Spinal cord (tissue), 10 donors: ENCODE measurements around the gene OSBPL2. TPM values are rescaled to one million over a fixed set of nuclear protein-coding genes. Genes with fewer than 3 reads are reported as not detected.
A peak's percentile ranks its signal among the peaks of the same experiment; 100 is the strongest.

ENCODE experiments used
- DNase-seq, 6 donors: peaks; one replicate each; pipeline versions ENCODE4 v3.0.0 to v3.0.0-alpha.2; 2013 to 2015; ENCODE audit warnings: low spot score in 6 of 6, low read depth in 4 of 6
- H3K27ac ChIP-seq: one replicate; pipeline ENCODE4 v1.5.1; 2013; ENCODE audit warnings: low read depth, low read length, control low read depth
- H3K27me3 ChIP-seq: one replicate; pipeline ENCODE4 v1.6.1; 2013; ENCODE audit warnings: low read length; ENCODE audit not compliant: control insufficient read depth, insufficient read depth
- H3K36me3 ChIP-seq: one replicate; pipeline ENCODE4 v1.6.1; 2013; ENCODE audit warnings: low read length; ENCODE audit not compliant: control insufficient read depth, insufficient read depth
- H3K4me1 ChIP-seq: one replicate; pipeline ENCODE4 v1.6.1; 2013; ENCODE audit warnings: low read length; ENCODE audit not compliant: control insufficient read depth, insufficient read depth
- H3K4me3 ChIP-seq: one replicate; pipeline ENCODE4 v1.5.1; 2013; ENCODE audit warnings: low read depth, low read length, control low read depth
- H3K9me3 ChIP-seq: one replicate; pipeline ENCODE4 v1.6.1; 2013; ENCODE audit warnings: low read length; ENCODE audit not compliant: control insufficient read depth, insufficient read depth
- WGBS: methylation state at CpG from one replicate; pipeline ENCODE4 v1.1.5; 2013; ENCODE audit warnings: missing lambda C conversion rate; ENCODE audit not compliant: insufficient coverage; 5-methylcytosine and 5-hydroxymethylcytosine counted together
- polyA plus RNA-seq, 2 donors: library from polyadenylated mRNA; unstranded; fragments of 120-200 nt; gene quantifications; one replicate each; pipeline ENCODE4 v1.2.1, GENCODE V29; 2013; ENCODE audit not compliant: insufficient read length in 2 of 2
- total RNA-seq, 2 donors: library from RNA; depleted of rRNA in 1 of 2; stranded (reverse); fragments of 120-200 nt in 1 of 2; fragments of >200 nt in 1 of 2; gene quantifications; one replicate each; pipeline versions ENCODE4 v1.2.3 to v1.2.4, GENCODE V29; 2013 to 2014
- donor health status: healthy.

Gene OSBPL2
- total and polyA plus RNA-seq, 4 donors, result 37.0 to 52.5 (median 44.0) TPM

DNA sequence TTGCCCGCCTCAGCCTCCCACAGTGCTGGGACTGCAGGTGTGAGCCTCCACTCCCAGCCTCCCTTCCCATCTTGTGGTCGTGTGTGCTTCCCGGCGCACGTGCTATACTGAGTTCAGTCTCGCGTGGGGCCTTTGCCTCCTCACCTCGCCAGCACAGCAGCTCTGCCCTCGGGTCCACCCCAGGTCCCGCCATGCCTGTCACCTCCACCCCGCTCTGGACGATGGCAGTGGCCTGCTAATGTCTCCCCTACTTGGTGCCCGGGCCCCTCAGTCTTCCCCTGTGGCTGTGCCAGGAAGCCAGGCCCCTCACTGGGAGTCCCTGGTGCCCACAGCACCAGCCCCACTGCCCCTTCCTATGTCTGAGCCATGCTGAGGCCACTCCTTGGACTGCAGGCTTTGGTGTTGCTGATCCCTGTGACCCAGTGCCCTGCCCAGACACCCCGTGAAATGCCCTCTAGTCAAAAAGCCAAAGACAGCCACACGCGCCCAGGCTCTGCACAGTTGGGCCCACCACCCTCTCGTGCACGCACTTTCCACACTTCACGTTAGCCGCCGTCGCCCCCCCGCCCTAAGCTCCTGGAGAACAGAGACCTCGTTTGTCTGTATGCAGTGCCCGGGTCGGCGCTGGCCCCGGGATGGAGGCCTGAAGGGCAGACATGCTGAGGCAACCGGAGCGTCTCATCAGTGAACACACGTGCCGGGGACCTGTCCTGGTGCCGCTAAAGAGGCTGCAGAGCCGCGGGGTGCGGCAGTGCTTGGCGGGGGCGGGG lies 32.5 kb upstream of the OSBPL2 start:
- Histone ChIP-seq H3K36me3 (peaks cover 66% of the 10 kb centered on the region), H3K4me1 (peaks cover 15% of the 10 kb centered on the region), H3K9me3 (no peaks in the 10 kb centered on the region), H3K4me3 (no peak overlapping the region), H3K27me3 (no peaks in the 10 kb centered on the region), H3K27ac (no peak overlapping the region)
- WGBS, result 88% methylated on average over 36 of the region's 38 CpGs
- DNase-seq, result no peak

DNA sequence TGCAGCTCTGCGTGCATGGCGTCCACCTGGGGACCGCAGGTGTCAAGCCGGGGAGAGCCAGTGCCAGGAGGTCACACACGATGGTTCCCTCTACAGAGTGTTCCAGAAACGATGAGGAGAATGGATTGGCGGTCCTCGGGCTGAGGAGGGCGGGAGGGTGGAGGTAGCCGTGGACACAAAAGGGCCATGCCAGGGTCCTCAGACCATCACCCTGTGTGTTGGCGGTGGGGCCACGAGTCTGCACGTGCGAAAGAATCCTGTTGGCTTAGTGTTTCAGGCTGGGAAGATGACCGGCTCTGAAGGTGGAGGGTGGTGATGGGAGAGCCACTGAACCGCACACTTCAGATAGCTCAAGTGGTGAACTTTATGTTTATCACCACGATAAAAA lies 31.9 kb upstream of the OSBPL2 start:
- Histone ChIP-seq H3K36me3 (peaks cover 60% of the 10 kb centered on the region), H3K27ac (no peak overlapping the region), H3K4me3 (no peak overlapping the region), H3K27me3 (no peaks in the 10 kb centered on the region), H3K4me1 (peaks cover 21% of the 10 kb centered on the region), H3K9me3 (no peaks in the 10 kb centered on the region)
- no peak for DNase-seq
- WGBS, result 81% methylated on average over 16 of the region's 17 CpGs

DNA sequence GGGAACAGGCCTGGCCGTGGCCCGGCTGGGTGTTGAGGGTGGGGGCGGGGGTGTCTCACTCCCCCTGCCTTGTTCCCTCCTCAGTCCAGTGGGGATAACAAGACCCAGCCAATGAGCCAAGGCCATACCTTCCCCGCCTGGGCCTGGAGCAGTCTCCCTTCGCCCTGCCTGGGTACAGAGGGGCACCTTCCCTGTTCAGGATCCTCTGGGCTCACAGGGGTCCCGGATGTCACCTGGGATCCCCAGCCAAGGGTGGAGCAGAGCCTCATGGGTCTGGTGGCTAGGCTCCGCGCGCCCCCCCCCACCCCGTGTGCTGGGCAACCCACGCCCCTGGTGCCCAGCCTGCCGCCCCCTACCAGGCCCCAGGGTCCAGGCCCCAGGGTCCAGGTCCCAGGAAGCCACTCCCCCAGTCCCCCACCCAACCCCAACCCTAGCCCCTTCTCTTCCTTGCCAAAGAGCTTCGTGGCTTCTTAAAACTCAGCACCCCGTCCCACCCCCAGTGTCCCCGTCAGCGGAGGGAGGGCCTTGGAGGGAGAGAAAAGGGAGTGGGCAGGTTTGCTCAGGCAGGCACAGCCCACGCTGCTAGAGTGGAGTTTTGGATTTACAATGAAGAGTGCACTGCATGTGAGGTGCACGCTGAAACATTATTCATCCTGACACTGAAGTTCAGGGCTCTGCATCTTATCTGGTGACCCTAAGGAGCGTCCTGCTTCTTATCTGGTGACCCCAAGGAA lies 30.1 kb upstream of the OSBPL2 start:
- H3K27me3 ChIP-seq, result no peaks in the 10 kb centered on the region
- H3K4me1 ChIP-seq, result peaks cover 34% of the 10 kb centered on the region
- H3K36me3 ChIP-seq, result peaks cover 44% of the 10 kb centered on the region
- no peaks in the 10 kb centered on the region for H3K9me3 ChIP-seq
- H3K27ac ChIP-seq, result no peak overlapping the region
- WGBS, result 85% methylated on average over 7 of the region's 19 CpGs
- DNase-seq, result no peak
- no peak overlapping the region for H3K4me3 ChIP-seq

DNA sequence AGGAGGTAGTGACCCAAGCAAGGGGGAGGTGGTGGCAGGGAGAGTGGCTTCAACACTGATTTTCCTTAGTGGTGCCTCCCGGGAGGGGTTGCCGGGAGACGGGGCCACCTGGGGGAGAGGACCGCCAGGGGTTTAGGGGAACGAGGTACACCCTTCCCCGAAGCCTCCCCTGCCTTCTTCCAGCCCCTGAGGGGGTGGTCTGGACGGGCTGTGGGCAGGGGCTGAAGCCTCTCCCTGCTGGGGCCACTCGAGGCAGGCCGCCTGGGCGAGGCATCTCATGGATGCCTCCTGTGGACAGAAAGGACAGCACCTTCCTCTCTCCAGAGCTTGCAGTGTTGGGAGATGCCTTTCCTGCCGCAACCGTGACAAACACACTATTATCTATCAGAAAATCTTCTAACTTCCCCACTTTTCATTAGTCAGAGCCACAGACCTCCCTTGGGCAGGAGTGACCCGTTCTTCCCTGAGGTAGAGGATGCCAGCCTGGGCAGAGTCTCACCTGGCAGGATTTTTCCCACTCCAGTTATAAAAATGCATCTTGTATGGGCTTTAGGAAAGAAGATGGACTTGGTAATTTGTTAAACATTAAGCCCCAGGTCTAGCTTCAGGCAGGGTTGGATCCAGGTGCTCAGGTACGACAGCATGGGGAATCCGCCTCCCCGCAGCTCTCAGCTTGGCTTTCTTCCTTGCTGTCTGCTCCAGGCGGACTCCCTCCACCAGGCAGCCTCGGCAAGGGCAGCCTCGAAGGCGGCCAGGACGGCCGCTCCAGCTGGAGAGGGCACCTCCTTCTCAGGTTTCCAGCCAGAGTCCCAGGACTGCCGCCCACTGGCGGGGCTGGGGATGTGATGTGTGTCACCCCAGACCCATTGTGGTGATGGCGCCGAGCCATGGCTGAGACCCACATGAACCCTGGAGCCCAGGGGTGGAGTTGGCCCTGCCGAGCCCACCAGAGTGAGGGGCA lies 29.2 kb upstream of the OSBPL2 start:
- 57% methylated on average over 24 of the region's 27 CpGs for WGBS
- no peak for DNase-seq

DNA sequence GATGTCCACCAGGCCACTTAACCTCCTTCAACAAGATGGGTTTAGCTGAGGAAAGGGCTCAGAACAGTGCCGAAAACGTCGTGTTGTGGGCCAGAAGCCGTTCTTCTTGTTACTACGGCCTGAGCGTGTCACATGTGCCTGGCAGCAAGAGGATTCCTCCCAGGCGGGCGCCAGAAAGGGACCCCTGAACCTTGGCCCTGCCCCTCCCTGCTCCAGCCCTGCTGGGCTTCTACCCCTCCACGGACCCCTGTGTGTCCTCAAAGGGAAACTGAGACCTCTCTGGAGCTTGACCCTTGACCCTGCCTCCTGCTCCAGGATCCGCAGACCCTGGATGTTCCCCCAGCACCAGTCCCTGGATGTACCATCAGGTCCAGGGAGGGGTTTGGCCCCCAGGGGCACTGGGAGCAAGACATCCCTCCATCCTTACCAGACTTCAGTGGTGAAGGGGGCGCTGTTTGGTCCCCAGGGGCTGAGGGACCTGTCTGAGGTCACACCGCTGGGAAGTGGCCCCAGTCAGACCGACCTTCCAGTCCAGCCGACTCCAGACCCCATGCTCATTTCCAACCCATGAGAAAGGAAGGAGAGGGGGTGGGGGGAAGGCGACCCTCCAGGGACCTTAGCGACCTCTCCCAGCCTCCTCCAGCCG lies 28.3 kb upstream of the OSBPL2 start:
- 71% methylated on average over 13 of the region's 17 CpGs for WGBS
- Histone ChIP-seq H3K36me3 (peaks cover 38% of the 10 kb centered on the region), H3K4me3 (no peak overlapping the region), H3K4me1 (peaks cover 34% of the 10 kb centered on the region), H3K27ac (no peak overlapping the region), H3K27me3 (no peaks in the 10 kb centered on the region), H3K9me3 (no peaks in the 10 kb centered on the region)
- DNase-seq, result no peak

More for the DNA sequence above, 29.2 kb upstream of the OSBPL2 start:
- Histone ChIP-seq H3K4me3 (no peak overlapping the region), H3K27me3 (no peaks in the 10 kb centered on the region), H3K4me1 (peaks cover 34% of the 10 kb centered on the region), H3K27ac (no peak overlapping the region), H3K36me3 (peaks cover 39% of the 10 kb centered on the region), H3K9me3 (no peaks in the 10 kb centered on the region)

DNA sequence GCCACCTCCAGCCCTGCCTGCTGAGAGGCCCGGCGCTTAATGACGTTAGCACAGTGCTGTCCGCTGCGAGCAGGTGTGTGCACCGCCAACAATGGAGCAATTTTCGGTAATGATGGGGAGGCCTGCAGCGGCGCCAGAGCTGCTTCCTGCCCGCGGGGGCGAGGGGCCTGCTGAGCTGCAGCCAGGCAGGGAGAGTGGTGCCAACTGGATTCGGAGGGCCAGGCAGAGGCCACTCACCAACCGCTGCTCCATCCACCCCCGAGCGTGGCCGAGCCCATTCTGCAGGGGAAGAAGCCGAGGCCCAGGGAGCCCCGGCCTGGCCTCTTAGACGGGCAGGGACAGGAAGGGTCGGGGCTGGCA lies 27.8 kb upstream of the OSBPL2 start:
- peak in 1 of 6 donors; percentile 23 for DNase-seq
- H3K27me3 ChIP-seq, result no peaks in the 10 kb centered on the region
- peaks cover 37% of the 10 kb centered on the region for H3K36me3 ChIP-seq
- no peak overlapping the region for H3K4me3 ChIP-seq
- peaks cover 34% of the 10 kb centered on the region for H3K4me1 ChIP-seq
- 49% methylated on average over 21 of the region's 21 CpGs for WGBS
- no peaks in the 10 kb centered on the region for H3K9me3 ChIP-seq
- H3K27ac ChIP-seq, result no peak overlapping the region

DNA sequence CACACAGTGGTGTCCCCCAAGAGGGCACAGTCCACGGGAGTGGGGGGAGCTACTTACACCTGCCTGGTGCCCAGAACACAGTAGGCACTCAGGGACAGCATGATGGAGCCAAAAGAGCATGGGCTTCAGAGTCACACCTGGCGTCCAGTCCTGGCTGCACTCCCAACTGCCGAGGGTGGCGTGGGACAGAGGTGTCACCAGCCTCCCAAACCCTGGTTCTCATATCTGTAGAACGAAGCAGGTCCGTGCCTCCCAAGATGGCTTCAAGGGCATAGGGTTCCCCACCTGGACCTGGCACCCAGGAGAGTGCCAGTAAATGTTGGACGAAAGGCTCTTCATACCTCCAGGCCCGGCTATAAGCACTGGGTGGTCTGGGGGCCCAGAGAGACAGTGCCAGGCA lies 27.1 kb upstream of the OSBPL2 start:
- Histone ChIP-seq H3K36me3 (peaks cover 37% of the 10 kb centered on the region), H3K27ac (no peak overlapping the region), H3K4me1 (peaks cover 34% of the 10 kb centered on the region), H3K27me3 (no peaks in the 10 kb centered on the region), H3K4me3 (no peak overlapping the region), H3K9me3 (no peaks in the 10 kb centered on the region)
- no peak for DNase-seq
- 83% methylated on average over 8 of the region's 8 CpGs for WGBS

DNA sequence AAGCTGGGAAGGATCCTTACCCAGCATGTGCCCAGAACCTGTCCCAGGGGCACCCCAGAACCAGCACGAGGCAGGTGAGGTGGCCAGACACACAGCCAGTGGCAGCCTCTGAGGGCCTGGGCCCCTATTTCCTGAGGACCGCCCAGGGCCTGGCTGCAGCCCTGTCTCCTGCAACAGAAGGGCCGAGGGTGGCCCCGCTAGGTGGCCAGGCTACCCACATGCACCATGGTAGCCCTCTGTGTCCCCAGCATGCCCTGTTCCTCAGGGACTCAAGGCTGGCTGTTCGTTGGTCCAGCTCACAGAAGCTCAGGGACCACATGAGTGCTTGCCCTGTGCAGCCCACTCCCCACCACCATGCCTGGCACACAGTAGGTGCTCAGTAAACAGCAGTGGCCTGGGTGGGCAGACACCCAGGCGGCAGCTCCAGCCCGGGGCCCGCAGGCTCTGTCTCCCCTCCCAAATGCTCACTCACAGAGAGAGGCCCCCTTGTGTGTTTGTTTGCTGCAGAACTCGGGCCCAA lies 26.5 kb upstream of the OSBPL2 start:
- no peak overlapping the region for H3K4me3 ChIP-seq
- WGBS, result 55% methylated on average over 8 of the region's 9 CpGs
- H3K4me1 ChIP-seq, result peaks cover 34% of the 10 kb centered on the region
- no peak for DNase-seq
- no peaks in the 10 kb centered on the region for H3K9me3 ChIP-seq
- peaks cover 1% of the 10 kb centered on the region for H3K27me3 ChIP-seq
- H3K27ac ChIP-seq, result no peak overlapping the region
- H3K36me3 ChIP-seq, result peaks cover 40% of the 10 kb centered on the region

DNA sequence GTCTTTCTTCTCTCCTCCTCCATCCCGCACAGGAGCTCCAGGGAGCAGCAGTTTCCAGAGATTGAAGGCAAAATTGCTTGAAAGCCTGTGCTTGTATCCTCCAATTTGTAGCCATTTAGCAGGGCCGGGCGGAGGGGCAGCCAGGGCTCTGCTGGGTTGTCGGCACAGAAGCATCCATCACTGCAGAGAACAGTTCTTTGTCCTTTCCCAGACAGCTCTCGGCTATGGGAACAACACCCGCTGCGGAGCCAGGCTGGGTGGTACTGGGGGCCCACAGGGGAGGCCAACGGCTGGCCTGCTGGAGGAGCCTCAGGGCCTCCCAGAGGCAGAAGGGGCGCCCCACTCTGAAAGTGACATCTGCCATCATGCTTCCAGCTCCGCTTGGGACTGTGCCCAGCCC lies 26.0 kb upstream of the OSBPL2 start:
- DNase-seq, result peak in 3 of 6 donors; percentile 31 to 84 (median 54)
- Histone ChIP-seq H3K4me1 (peaks cover 34% of the 10 kb centered on the region), H3K27ac (no peak overlapping the region), H3K27me3 (peaks cover 5% of the 10 kb centered on the region), H3K4me3 (no peak overlapping the region), H3K36me3 (peaks cover 41% of the 10 kb centered on the region), H3K9me3 (no peaks in the 10 kb centered on the region)
- 8% methylated on average over 8 of the region's 10 CpGs for WGBS
